Stimulated activated CD8-positive, alpha-beta memory T cell treated with anti-CD3 and anti-CD28 coated beads, Interleukin-2, amount 100 ng/mL, for 1 hour (primary cell): ENCODE results near the gene GALC.

Experiments
- DNase-seq, 2 donors: peaks; one replicate each; pipeline ENCODE4 v3.0.0-alpha.2; 2020; ENCODE audit warnings: low read depth in 2 of 2

GALC gene

DNA sequence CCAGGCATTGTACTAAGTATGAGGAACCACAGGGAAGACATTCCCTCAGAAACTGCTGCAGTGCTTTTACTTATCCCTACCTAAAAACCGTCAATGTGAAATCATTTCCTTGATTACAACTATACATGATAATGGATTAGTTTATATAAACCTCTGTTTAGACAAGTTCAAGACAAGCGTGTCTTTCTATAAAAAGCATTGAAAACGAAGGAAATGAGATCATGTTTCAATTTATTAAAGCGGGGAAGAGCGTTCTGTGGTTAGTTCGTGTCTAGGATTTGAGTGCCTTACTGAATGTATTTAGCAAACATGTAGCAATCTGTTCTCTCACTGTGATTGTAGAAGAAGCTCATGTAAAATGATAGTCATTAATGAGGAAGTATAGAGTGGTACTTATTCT, 37.5 kb downstream of the GALC start:
- no peak for DNase-seq

DNA sequence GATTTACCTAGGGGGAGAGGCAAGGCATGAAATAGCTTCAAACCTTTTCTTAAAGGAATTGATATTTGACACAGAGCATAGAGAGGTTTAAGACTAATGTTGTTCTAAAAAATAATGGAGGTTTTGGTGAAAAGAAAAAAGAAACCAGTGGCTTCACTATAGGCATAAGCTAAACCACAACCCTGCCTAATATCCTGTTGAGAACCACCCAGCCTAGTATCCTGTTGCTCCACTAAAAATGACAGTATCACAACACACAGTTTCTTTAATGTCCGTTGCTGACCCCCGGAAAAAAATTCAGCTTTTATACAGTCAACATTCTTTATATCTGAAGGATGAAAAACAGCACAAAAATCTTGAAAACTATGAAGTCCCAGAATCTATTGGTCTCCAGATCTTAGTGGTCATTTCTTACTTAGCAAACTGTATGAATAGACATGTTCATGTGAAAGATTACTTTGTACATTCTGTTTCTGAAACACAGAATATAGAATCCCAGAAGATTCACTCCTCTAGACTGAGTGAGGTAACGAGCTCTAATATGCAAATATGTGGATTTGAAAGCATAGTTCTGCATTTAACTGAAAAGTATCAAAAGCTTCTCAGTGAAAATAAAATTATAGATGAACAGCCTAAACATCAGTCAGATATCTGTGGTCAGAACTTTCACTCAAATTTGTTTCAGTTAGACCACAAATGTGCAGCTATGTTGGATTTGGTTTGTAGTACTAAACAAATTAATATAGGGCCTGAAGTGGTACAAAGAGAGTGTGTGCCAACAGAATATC, 40.5 kb downstream of the GALC start:
- DNase-seq, result no peak

DNA sequence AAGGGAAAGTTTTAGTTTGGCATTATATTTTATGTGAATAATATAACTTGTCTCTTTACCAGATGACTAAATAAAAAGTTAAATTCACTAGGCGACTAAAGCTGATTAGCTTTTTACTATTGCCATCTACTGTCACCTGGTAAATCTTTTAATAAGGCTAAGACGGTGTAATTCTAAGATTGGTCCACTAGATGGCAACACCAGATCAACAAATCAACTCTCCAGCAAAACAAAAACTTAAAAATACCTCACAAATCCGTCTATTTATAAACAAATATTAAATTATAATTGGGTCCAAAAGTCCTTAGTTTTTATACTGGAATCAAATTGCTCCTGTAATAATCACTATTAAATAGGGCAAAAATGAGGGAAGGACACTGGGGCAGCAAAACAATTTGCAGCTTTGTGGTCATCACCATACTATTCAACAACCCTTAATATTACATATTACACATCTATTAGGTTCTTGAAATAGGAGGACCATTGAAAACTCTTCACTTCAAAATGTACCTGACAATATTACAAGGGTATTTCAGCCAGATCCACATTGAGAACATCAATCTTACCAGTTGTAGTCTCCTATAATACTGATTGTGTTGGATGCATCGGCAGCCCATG, 47.9 kb downstream of the GALC start:
- no peak for DNase-seq

DNA sequence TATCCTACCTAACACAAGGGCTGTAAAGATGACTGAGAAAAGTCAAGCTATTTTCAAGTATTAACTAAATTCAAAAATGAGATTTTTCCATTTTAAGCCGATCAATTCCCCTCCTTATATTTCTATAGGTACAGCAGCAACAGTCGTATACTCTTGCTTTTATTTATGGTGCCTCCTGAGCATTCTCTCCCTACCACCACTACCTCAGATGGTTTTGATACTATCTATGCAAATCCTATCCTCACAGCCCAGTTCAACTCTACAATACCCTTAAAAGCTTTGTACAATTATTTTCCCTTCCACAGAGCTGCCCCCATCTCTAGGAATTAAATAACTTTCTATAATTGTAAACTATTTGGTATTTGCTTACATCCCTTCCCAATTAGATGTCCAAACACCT, 52.1 kb downstream of the GALC start:
- DNase-seq, result no peak

DNA sequence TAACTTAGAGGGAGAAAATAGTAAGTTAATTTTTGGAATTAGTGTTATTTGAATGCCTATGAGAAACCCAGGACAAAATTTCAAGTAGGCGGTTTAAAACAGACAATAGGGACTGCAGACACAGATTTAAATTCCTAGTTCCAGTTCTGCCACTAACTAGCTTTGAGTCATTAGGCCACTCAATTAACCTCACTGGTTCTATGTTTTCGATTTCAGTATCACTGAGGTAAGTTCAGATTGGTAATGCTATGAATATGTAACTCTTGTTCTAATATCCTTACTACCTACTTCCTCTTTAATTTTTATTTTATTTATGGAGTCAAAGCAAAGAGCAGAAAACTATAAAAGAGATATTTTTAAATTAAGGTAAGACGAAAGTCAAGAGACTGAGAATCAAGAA, 52.6 kb downstream of the GALC start:
- no peak for DNase-seq

DNA sequence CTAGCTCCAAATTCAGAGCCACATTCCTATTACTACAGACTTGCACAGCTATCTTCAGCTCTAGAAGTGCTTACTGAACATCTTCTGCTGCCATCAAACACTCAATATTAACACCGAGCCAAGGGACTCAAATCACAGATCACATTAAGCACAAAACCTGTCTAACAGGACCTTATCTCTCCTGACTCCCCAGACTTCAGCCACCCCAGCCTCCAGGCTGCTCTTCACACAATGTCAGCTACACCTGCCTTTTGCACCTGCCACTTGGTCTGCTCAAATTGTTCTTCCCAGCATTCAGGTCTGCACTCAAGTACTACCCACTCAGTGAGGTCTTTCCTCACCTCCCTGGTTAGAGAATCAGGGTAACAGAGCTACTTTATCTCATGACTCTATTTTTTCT, 57.1 kb downstream of the GALC start:
- DNase-seq, result no peak

DNA sequence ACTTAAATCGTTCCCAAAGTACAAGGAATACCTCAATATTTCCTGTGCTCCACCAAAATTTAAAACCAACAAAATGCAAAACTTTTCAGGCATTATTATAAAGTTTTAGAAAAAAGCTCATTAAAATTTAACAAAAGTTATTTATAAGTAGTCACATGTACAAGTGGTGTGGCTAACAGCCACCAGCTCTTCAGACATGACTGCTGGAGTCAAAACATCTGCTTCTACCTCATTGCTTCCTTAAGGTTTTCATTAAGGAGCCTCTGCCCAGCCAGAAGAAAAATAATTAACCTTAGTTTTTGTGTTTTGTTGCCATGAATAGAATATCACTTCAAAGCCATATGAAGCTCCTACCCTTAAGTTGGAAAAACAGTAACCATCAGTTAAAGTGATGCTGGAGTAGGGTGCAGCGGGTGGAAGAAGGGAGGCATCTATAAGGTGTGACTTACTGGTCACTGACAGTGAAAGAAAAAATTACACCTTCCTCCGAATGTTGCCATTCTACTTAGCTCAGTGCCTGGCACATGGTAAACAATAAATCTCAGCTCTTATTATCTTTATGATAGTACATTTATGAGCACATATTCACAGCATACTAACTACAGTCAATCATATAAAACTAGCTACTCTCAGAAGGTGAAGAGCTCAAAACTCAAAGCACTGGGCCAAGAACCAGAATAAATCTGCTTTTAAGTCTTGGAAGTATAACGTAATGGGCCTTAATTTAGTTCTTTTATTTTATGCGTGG, 57.7 kb downstream of the GALC start:
- no peak for DNase-seq

DNA sequence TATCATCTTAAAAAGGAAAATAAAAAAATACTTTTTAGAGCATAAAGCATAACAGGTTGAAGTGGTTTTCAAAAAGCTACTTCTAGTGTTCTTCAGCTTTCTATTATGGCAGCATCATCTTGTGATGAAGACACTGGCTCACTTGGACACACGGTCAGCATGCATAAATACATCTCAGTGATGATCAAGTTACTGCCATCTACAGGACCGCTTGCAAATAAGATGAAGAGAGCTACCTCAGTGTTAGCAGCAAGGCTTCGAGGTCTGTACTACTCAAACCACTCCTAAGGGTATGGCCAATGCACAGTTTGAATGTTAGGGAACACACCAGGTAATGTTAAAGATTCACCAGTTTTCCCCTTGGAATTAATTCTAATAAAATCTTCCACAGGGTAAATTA, 58.8 kb downstream of the GALC start:
- DNase-seq, result no peak

DNA sequence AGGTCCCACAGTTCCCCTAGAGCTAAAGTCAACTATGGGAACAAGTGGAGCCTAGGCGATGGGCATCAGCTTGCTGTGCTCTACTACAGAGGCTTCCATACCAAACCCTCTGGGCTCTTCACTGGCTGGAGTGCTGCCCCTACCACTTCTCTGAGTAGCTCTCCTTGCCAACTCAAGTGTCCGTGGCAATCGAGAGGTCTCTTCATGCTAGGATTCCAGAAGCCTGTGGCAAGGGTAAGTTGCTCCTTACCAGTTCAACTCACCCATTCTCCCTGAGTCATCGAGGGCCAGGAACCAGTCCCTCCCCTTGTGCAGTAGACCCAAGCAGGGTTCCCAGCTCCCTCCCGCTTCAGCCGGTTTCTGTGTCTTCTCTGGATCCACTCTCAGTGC, 76.1 kb downstream of the GALC start:
- DNase-seq, result no peak

DNA sequence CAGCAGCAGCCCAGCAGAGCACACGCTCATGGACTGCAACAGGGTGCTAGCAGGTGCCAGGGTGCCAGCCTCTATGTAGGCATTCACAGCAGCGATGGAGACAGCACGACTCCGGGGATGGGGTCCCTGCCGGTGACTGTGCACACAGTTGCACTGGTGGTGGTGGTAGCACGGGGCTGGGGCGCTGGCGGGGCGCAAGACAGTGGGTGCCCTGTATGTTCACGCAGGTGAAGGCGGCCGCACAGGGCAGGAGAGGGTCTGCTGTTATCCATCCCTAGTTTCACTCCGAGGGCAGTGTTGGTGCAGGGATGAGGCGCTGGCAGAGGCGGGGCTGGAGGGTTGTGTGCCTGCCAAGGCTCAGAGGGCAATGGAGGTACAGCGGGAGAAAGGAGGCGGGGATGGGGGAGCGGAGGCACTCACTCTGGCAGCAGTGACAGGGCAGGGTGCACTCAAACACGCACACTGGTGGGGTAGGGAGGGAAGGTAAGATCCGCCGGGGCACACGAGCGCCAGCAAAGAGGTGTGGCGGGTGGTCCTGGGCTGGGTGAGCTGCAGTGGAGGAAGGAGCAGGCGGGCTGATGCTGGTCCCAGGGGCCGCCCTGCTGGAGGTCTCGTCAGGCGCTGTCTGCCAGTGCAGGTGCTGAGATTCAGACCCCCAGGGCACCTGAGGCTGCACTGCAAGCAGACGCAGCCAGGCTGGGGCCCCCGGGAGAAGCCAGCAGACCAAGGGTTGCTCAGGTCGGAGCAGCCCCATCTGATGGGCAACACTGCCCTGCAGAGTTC, 76.7 kb downstream of the GALC start:
- DNase-seq, result no peak

DNA sequence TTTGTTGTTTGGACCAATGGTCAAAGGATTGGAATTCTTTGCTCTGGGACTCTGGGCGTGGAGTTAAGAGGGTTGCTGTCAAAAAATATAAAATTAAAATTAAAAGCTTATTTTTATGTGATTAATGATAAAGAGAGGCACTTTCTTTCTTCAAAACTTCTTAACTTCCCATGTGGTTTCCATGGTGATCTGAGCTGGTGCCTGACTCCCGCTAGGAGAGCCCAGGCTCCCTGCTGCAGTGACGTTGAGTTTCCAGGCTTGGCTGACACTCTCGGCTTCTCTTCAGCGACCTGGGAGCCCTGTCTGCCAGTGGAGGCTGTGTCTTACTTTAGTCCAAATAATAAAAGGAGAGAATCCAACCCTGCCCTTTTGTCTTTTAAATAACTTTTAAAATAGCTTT, 84.4 kb downstream of the GALC start:
- no peak for DNase-seq

DNA sequence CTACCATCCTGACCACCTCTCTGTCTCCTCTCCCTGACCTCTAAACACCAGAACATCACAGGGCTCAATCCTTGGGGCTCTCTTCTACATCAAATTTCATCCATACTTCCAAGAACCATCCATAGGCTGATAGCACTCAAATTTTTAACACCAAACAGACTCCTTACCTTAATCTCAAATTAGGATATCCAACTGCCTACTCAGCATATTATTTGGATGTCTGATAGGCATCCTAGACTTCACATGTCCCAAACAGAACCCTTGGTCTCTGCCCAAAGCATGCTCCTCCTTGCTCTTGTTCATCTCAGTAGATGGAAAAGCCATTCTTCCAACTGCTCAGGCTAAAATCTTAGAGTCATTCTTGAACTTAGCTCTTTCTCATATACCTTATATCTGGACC, 91.3 kb downstream of the GALC start:
- no peak for DNase-seq

DNA sequence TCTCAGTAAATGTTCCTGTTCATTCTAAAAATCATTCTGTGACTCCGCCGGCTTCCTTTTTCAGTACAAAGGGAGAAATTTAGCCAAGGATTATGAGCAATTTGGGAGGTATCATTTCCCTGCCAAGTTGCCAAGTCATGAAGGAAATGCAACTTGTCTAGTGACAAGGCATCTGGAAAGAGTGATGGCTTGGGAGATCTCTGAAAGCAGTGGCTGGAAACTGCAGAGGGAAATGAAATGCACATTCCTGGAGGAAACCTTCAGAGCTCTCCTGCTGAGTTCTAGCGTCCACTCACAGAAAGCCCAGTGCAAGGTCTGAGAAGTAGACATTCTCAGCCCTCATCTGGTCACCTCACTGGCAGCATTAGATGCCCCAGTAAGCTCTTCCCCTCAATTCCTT, 91.7 kb downstream of the GALC start:
- DNase-seq, result no peak

DNA sequence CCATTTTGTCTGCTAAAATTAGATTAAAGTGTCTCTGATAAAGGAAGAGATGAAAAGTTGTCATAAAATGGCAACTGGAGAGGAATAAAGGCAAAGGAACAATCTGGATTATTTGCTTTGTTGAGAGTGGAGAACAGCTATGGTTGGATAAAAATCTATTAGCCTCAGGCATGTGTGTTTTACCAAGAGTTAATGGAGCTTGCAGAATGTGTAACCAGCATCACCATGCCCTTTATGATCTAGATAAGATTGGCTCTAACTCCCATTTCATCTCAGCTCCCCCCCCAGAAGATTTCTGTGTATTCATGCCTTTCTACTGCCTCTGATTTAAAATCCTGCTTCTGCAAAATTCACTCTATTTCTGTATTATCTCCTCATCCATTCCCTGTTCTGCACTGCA, 93.8 kb downstream of the GALC start:
- DNase-seq, result no peak

DNA sequence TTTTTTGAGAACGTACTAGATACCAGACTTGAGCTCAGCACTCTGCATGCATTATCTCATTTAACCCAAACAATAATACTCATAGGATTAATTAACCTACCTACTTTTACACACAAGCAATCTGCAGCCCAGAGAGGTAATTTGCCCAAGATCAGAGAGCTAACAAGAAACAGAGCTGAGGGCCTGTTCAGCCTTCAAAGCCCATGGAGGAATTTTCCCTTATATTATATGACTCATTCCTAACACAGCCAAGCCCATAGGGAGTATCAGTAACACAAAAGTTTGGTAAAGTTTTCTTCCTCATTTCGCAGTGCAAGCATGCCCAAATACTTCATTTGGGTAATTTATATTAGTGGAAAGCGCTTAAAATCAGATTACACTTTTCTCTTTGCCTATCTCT, 94.7 kb downstream of the GALC start:
- DNase-seq, result no peak

DNA sequence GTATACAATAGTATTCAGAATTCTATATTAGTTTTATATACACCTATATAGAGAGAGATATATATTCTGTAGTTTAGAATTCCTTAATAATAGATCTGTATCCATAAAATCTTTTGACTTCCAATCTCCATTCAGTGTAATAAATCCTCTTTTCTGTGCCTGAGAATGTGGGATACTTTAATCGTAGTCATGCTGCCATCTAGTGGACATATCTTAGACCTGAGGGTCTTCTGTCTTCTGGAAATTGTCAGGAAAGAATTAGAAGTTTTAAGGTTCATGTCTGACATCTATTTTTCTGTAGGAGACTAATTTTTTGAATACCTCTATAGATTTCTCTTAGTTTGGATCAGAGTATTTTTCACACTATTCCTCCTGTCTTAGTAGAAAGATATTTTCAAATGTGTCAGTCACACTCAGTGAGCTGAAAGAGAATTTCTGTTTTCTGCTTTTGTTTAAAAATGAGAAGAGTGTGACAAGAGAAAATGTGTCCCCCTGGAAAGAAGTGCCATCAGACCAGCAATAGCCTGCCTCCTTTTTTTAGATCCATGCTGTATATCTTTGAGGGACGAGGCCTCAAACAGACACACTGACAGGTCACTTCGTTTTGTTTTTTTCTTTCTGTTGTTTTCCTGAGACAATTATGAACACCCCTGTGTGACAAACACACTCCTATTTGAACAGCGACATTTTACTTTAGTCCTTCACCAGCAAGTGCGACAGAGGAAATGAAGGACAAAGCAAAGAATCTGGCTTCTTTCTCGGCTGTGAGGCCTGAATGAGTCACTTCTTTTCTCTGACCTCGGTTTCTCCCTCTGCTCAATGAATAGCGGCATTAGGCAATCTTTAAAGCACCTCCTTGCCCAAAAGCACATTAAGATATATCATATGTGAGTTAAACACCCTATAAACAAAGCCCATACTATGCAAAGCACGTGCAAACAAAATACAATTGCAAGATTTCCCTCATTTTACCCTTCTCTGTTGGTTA, 96.3 kb downstream of the GALC start:
- no peak for DNase-seq

DNA sequence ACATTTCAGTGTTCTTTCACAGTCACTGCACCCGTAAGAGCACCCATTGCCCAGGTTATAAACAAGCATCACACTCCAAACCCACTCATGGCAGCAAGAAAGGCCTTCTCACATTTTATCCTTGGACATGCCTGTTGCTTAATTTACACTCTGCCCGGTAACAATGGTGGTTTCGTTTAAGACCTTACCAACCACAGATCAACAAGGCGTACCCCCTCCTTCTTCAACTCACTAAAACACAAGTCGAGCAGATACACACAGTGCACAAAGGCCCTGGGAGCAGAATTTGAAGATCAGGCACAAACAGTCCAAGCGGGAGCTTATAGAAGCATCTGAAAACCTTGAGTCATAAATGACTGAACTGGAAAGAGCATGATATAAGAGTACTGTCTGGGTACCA, 98.1 kb downstream of the GALC start:
- no peak for DNase-seq

DNA sequence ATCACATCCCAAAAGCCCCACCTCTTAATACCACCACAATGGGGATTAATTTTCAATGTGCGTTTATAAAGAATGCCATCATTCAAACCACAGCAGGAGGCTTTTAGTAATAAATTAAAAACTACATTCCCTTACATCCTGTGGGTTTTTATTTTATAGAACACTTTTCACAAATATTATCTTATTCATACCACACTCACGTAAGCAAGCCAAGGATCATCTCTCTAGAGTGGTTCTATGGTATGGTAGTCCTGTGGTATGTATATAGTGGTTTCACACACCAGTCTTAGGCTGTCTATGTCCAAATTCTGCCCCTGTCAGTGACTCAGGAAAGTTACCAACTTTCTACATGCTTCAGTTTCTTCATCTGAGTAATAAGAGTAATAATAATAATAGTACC, 100.2 kb downstream of the GALC start:
- DNase-seq, result no peak

DNA sequence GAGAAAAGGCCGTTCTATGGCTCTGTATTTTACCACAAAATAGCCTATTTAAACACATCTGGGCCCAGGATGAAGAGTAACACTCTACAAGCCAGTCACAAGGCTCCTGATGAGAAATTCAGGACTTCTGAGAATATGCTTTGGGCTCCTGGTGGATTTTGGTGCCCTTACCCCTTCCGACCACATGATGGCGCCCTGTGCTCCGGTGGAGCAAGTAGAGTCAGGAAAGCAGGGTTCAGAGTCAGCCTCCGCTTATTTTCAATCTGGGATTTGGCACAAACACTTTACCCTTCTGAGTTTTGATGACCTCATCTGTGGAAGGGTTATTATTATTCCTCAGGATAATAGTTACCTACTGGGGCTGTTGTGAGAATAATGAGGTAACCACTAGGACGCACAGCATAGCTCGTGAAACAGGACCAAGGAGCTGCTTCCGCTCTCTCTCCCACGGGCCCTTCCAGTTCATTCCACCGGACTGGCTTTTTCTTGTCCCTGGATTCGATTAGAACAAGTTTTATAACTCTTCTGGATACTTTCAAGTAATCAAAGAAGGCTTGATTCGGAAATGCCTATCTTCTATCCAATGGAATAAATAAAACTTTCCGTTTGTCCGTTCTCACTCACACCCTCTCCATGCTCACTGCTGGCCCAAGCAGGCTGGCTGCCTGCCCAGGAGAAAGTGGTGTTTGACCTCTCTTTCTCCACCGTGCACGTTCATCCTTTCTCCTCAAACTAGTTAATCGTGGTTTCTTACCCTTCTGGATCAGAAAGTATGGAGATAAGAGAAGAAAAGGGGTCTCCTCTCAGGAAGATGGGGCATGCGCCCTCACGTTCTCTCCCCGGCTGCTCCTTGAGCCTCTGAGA, 104.6 kb downstream of the GALC start:
- no peak for DNase-seq

DNA sequence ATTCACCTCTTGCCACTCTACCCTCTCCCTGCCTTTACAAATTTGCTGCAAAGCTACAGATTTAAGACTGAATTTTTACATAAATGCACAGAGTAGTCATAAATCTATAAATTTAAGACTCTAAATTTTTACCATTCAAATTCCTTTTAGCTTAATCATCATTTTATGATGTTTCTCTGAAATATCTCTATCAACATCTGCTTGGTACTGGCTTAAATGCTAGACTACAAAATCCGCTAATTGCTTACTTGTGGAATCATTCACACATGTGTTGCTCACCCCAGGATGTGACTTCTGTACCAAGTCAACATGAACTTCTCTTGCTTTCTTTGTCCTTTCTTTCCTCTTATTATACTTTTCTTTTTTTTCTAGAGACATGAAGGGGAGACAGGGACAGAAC, 109.2 kb downstream of the GALC start:
- DNase-seq, result no peak
